ENCODE results near the gene EHD1. TPM values are rescaled to one million over a fixed set of nuclear protein-coding genes. Genes with fewer than 3 reads are reported as not detected.

The EHD1 gene
- total and polyA plus RNA-seq, 2 of the 4 experiments (the other 2 are of a cell fraction), result 107 to 209 TPM

- CTCF ChIA-PET, result no interaction called here
- Histone ChIP-seq H2AK9ac (replicated peaks; ENCODE audit: low read depth, low read length, poor library complexity) (no peak overlapping the region), H2BK5ac (ENCODE audit: low read depth, low read length, poor library complexity, severe bottlenecking) (no peak overlapping the region), H2AK5ac (ENCODE audit: low read depth, low read length) (no peak overlapping the region), H2AFZ (replicated peaks; ENCODE audit: low read length, poor library complexity) (no peak overlapping the region), H2BK120ac (ENCODE audit: low read depth, low read length) (no peak overlapping the region), H2BK20ac (ENCODE audit: low read depth, low read length) (no peak overlapping the region), H4K5ac (ENCODE audit: low read depth, low read length) (no peak overlapping the region), H3K27me3 (ENCODE audit: control insufficient read depth, insufficient read depth, low read length) (no peaks in the 10 kb centered on the region), H3K36me3 (ENCODE audit: control insufficient read depth, insufficient read depth, low read length) (no peaks in the 10 kb centered on the region), H3K9ac (ENCODE audit: low read depth, low read length) (no peak overlapping the region), H3K4me2 (ENCODE audit: low read depth, low read length) (no peak overlapping the region), H4K91ac (ENCODE audit: insufficient read depth, low read depth, low read length) (no peak overlapping the region), H3K27ac (ENCODE audit: insufficient read depth, low read length) (no peak overlapping the region), H3K9me3 (ENCODE audit: control insufficient read depth, insufficient read depth, low read length) (no peaks in the 10 kb centered on the region), H4K8ac (ENCODE audit: low read depth in 2 of 2, low read length in 2 of 2) (no peak overlapping the region), H3K23ac (ENCODE audit: low read depth, low read length) (no peak overlapping the region), H3K4me3 (ENCODE audit: insufficient read depth, low read depth, low read length) (no peak overlapping the region), H3K9me1 (ENCODE audit: insufficient read depth, low read length) (0 out of 2 replicates have a peak, but pooled peaks cover 6% of the 10 kb centered on the region), H3K4ac (ENCODE audit: low read depth, low read length) (no peak overlapping the region), H3K79me1 (ENCODE audit: low read depth in 1 of 2, low read length in 2 of 2) (peaks cover 10 to 25% of the 10 kb centered on the region in 2 experiments), H3K4me1 (ENCODE audit: control insufficient read depth, insufficient read depth, low read length) (peaks cover 10% of the 10 kb centered on the region), H4K20me1 (ENCODE audit: insufficient read depth, low read length) (no peaks in the 10 kb centered on the region; the same call in 1 of the 2 replicates), H3K18ac (ENCODE audit: low read depth, low read length) (no peak overlapping the region), H3K14ac (replicated peaks; ENCODE audit: low read depth, low read length) (no peak overlapping the region), H2BK15ac (ENCODE audit: low read depth, low read length) (no peak overlapping the region), H3K56ac (ENCODE audit: extremely low read depth, insufficient read depth, low read length) (no peak overlapping the region)
- POLR2A ChIA-PET (ENCODE audit: unreplicated experiment), result no interaction called here
- ATAC-seq (ENCODE audit: low read depth), result no peak
- no CpG with 5 or more reads among the region's 3 CpGs for WGBS, 2 experiments (ENCODE audit: extremely low coverage in 2 of 2, insufficient read length in 1 of 2)
- no TSS peak for BruUV-seq (replicated peaks)
- in situ Hi-C loops (cut with MboI; ENCODE audit: low sequenced_read_pairs), result loop anchor here (5.0 kb wide), 1 partner anchor 86 kb away; no protein-coding TSS in a partner anchor
- intact Hi-C loops (cut with micrococcal nuclease), result no loop called here
- TF ChIP-seq NFE2L2 (IDR thresholded peaks at IDR 0.05; ENCODE audit: low read depth, low read length), result no peak
- TF ChIP-seq RAD21 (IDR thresholded peaks at IDR 0.05; ENCODE audit: low read length), result no peak
- no peak for TF ChIP-seq BHLHE40 (IDR thresholded peaks at IDR 0.05; ENCODE audit: low read depth, low read length)
- TF ChIP-seq ELK1 (IDR thresholded peaks at IDR 0.05; ENCODE audit: borderline replicate concordance, low read depth, low read length), result no peak
- TF ChIP-seq CHD1 (IDR thresholded peaks at IDR 0.05; ENCODE audit: low read depth, low read length), result no peak
- no peak for TF ChIP-seq POLR2A (IDR thresholded peaks at IDR 0.05; ENCODE audit: low read depth, low read length)
- no peak for TF ChIP-seq SMC3 (IDR thresholded peaks at IDR 0.05; ENCODE audit: low read depth, low read length)
- no peak for TF ChIP-seq RCOR1 (IDR thresholded peaks at IDR 0.05; ENCODE audit: insufficient replicate concordance, low read length)
- TF ChIP-seq FOS (IDR thresholded peaks at IDR 0.05; ENCODE audit: low read depth, low read length), result no peak
- no peak for TF ChIP-seq RFX5 (IDR thresholded peaks at IDR 0.05; ENCODE audit: low read depth, low read length)
- no peak for TF ChIP-seq MAZ (IDR thresholded peaks at IDR 0.05; ENCODE audit: borderline replicate concordance, low read depth, low read length)
- no peak for TF ChIP-seq CEBPB (IDR thresholded peaks at IDR 0.05; ENCODE audit: low read depth, low read length)
- TF ChIP-seq USF2 (IDR thresholded peaks at IDR 0.05; ENCODE audit: low read depth, low read length), result no peak
- no peak for TF ChIP-seq MAFK (IDR thresholded peaks at IDR 0.05; ENCODE audit: low read depth, low read length)
- TF ChIP-seq MXI1 (IDR thresholded peaks at IDR 0.05; ENCODE audit: borderline replicate concordance, low read depth, low read length), result no peak
- TF ChIP-seq CTCF (conservative IDR thresholded peaks at IDR 0.05; ENCODE audit: low read depth, low read length), result no peak
- dilution Hi-C loops (cut with HindIII; ENCODE audit: low sequenced_read_pairs, unreplicated experiment), result no loop called here
- no peak for DNase-seq
These were observed 43.0 kb upstream of the EHD1 start for GRCh38 chr11:64921384-64921783.

Data from IMR-90 (cell line).